ENCODE measurements around the gene SLC2A14. TPM values are rescaled to one million over a fixed set of nuclear protein-coding genes. Genes with fewer than 3 reads are reported as not detected.
"Not testable (repeated sequence)": the region's sequence is repeated elsewhere in the genome, so short reads cannot be mapped to it uniquely, and the experiment has no call there.

The SLC2A14 gene
- total RNA-seq, 4 donors from 2014 or later = 0.59 to 1.9 (median 0.83) TPM; not detected in 1

DNA sequence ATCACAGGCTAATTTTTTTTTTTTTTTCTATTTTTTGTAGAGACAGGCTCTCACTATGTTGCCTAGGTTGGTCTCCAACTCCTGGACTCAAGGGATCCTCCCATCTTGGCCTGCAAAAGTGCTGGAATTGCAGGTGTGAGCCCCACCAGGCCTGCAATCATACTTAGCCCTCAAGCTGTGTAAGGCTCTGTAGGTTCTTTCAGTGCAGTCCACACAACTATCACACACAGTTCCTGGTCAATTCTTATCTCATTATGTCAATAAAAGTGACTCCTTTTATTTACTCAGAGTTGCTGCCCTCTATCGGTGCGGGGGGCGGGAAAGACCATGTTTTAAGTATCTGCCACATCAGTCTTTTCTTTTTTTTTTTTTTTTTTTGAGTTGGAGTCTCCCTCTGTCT is 34.3 kb upstream of the SLC2A14 start:
- 57% methylated on average over 3 of the region's 3 CpGs for WGBS
- no peaks in the 10 kb centered on the region for H3K27me3 ChIP-seq
- no peak for TF ChIP-seq POLR2A (IDR thresholded peaks at IDR 0.05)
- no peak for TF ChIP-seq EP300 (IDR thresholded peaks at IDR 0.05)
- TF ChIP-seq POLR2AphosphoS5 (IDR thresholded peaks at IDR 0.05) = no peak
- TF ChIP-seq, protein P1, sequence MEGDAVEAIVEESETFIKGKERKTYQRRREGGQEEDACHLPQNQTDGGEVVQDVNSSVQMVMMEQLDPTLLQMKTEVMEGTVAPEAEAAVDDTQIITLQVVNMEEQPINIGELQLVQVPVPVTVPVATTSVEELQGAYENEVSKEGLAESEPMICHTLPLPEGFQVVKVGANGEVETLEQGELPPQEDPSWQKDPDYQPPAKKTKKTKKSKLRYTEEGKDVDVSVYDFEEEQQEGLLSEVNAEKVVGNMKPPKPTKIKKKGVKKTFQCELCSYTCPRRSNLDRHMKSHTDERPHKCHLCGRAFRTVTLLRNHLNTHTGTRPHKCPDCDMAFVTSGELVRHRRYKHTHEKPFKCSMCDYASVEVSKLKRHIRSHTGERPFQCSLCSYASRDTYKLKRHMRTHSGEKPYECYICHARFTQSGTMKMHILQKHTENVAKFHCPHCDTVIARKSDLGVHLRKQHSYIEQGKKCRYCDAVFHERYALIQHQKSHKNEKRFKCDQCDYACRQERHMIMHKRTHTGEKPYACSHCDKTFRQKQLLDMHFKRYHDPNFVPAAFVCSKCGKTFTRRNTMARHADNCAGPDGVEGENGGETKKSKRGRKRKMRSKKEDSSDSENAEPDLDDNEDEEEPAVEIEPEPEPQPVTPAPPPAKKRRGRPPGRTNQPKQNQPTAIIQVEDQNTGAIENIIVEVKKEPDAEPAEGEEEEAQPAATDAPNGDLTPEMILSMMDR (IDR thresholded peaks at IDR 0.05) = no peak
- H3K9me3 ChIP-seq = no peaks in the 10 kb centered on the region
- no peaks in the 10 kb centered on the region for H3K4me1 ChIP-seq
- no peak for DNase-seq (ENCODE audit: low spot score in 2 of 2)
- no peaks in the 10 kb centered on the region for H3K36me3 ChIP-seq
- no peak overlapping the region for H3K27ac ChIP-seq
- H3K4me3 ChIP-seq = no peak overlapping the region

DNA sequence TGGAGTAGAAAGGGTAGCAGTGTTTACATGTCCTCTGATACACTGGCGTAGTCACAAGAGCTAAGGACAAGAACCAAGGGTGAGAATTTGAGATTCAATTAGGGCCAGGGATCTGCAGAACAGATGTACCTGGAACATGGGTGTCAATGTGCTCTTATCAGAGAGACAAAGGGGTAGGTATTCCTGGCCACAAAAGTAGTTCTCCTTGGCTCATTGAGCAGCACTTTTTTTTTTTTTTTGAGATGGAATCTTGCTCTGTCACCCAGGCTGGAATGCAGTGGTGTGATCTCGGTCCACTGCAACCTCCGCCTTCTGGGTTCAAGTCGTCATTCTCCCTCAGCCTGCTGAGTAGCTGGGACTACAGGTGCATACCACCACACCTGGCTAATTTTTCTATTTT is 33.6 kb upstream of the SLC2A14 start:
- not testable (repeated sequence) for H3K4me3 ChIP-seq; H3K27me3 ChIP-seq; DNase-seq (ENCODE audit: low spot score in 2 of 2); H3K36me3 ChIP-seq; H3K9me3 ChIP-seq; H3K4me1 ChIP-seq; H3K27ac ChIP-seq
- 91% methylated on average over 4 of the region's 4 CpGs for WGBS

DNA sequence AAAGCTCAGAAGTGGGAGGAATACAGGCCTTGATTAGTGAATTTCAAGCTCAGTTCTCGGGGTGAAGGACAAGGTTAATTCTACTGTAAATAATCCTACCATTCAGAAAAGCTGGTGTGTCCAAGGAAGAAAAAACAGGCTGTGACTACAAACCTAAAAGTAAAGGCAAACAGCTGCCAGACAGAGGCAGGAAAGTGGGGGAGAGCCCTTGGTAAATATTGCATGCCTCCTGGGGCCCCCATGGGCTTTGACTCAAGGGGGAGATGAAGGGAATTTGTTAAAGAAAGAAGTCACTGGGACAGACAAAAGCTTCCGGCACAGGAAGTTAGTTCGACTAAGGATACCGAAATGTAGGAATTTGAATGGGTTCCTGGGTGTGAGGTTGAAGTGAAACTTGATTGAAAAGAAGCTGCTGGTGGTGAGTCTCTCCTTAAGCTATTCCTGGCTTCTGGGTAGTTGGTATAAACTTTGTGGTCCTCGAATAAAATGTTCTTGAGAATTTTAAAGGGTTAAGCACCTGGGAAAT is 32.9 kb upstream of the SLC2A14 start:
- DNase-seq (ENCODE audit: low spot score in 2 of 2); H3K27me3 ChIP-seq; H3K27ac ChIP-seq; H3K4me3 ChIP-seq; H3K4me1 ChIP-seq; H3K36me3 ChIP-seq; H3K9me3 ChIP-seq: not testable (repeated sequence)
- WGBS = 45% methylated on average over 5 of the region's 5 CpGs

DNA sequence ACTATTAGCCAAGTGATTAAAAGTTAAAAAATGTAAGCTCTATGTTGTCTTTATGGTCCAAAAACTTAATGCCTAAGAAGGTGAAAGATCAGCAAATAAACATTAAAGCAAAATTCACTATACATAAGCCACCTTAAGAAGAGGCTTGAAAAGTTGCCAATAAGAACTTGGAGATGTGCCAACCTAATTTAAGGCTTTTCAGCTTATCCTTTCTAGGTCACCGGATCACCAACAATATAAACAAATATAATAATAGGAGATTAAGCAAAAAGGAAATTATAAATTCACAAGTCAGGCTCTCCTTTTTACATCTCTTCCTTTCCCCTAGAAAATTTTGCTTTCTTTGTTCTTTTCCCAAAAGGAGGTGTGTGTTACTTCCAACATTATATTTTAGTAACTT is 32.4 kb upstream of the SLC2A14 start:
- TF ChIP-seq EP300 (IDR thresholded peaks at IDR 0.05) (no peak), POLR2A (IDR thresholded peaks at IDR 0.05) (no peak), POLR2AphosphoS5 (IDR thresholded peaks at IDR 0.05) (no peak)
- TF ChIP-seq, protein P1 (IDR thresholded peaks at IDR 0.05) = no peak
- Histone ChIP-seq H3K27ac (no peak overlapping the region), H3K4me3 (no peak overlapping the region), H3K36me3 (no peaks in the 10 kb centered on the region), H3K9me3 (no peaks in the 10 kb centered on the region), H3K27me3 (no peaks in the 10 kb centered on the region), H3K4me1 (no peaks in the 10 kb centered on the region)
- no peak for DNase-seq (ENCODE audit: low spot score in 2 of 2)
- WGBS = 8% methylated on average over 1 of the region's 1 CpG

DNA sequence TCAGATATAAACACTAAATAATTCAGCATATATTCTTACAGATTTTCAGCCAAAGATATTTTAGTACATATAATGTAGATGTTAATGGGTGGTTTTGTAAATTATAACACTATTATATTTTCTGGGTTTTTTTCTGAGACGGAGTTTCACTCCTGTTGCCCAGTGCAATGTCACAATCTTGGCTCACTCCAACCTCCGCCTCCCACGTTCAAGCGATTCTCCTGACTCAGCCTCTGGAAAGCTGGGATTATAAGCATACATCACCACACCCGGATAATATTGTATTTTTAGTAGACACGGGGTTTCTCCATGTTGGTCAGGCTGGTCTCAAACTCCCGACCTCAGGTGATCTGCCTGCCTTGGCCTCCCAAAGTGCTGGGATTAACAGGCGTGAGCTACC is 29.7 kb upstream of the SLC2A14 start:
- WGBS = 72% methylated on average over 8 of the region's 8 CpGs
- H3K4me1 ChIP-seq; H3K4me3 ChIP-seq; H3K27me3 ChIP-seq; DNase-seq (ENCODE audit: low spot score in 2 of 2); H3K9me3 ChIP-seq; H3K36me3 ChIP-seq; H3K27ac ChIP-seq: not testable (repeated sequence)

DNA sequence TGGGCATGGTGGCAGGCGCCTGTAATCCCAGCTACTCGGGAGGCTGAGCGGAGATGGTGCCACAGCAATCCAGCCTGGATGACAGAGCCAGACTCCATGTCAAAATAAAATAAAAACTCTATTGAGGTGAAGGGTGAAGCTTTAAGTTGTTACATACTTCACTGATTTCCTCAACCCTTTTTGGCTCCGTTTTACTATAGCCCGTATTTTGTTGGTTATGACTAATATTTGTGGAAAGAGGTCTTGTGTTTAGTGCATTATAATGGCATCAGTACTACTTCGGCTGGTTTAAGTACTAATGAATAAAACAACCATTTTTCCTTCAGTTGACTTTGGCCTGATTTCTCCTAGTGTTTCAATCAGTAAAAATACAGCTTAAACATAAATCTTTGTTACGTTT is 27.0 kb upstream of the SLC2A14 start:
- Histone ChIP-seq H3K4me1 (no peaks in the 10 kb centered on the region), H3K4me3 (no peak overlapping the region), H3K36me3 (no peaks in the 10 kb centered on the region), H3K9me3 (no peaks in the 10 kb centered on the region), H3K27me3 (no peaks in the 10 kb centered on the region), H3K27ac (no peak overlapping the region)
- TF ChIP-seq, protein P1 (IDR thresholded peaks at IDR 0.05) = no peak
- TF ChIP-seq POLR2A (IDR thresholded peaks at IDR 0.05) (no peak), POLR2AphosphoS5 (IDR thresholded peaks at IDR 0.05) (no peak), EP300 (IDR thresholded peaks at IDR 0.05) (no peak)
- 77% methylated on average over 7 of the region's 7 CpGs for WGBS
- no peak for DNase-seq (ENCODE audit: low spot score in 2 of 2)

DNA sequence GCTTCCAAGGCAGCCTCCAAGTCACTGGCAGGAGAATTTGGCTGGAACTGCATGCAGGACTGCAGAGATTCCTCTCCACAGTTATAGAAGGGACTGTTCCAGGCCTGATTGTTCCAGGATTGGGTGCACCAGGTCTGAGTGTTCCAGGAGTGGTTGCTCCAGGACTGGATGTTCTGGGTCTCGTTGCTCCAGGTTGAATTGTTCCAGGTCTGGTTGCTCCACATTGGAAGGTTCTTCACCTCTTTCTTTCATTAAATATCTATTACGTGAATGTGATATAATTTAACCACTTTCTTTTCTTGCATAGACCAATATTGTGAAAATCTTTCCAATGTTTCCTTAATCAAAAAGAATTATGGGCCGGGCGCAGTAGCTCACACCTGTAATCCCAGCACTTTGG is 24.0 kb upstream of the SLC2A14 start:
- not testable (repeated sequence) for DNase-seq (ENCODE audit: low spot score in 2 of 2)

More for the DNA sequence above, 24.0 kb upstream of the SLC2A14 start:
- WGBS = 89% methylated on average over 4 of the region's 4 CpGs
- H3K4me1 ChIP-seq, H3K9me3 ChIP-seq, H3K4me3 ChIP-seq, H3K27ac ChIP-seq, H3K36me3 ChIP-seq, H3K27me3 ChIP-seq: not testable (repeated sequence)

All from suprapubic skin (tissue), 4 donors.